PC-9 (cell line): ENCODE results near the gene SIGLEC6. TPM values are rescaled to one million over a fixed set of nuclear protein-coding genes. Genes with fewer than 3 reads are reported as not detected.

Source experiments
- BruUV-seq: library from RNA; stranded (reverse); fragments of 400-500 nt; replicated peaks from 2 replicates; lab custom pipeline; 2021; lab: Mats Ljungman, UMichigan
- CTCF ChIA-PET: fragments of 300-600 bp; sonication (Branson Sonifier 250); formaldehyde crosslinking; loops from one replicate; lab custom pipeline; 2022; ENCODE audit warnings: antibody characterized with exemption; lab: Charles Lee
- POLR2A ChIA-PET: fragments of 300-600 bp; sonication (Branson Sonifier 250); formaldehyde crosslinking; loops from one replicate; lab custom pipeline; 2022; ENCODE audit warnings: antibody characterized with exemption; ENCODE audit not compliant: unreplicated experiment; lab: Charles Lee
- DNase-seq, 2 experiments: peaks; one replicate each; pipeline versions ENCODE4 v3.0.0 to v3.0.0-alpha.2; 2015 to 2022; ENCODE audit warnings: mixed read lengths in 1 of 2
- H2AFZ ChIP-seq: fragments of 200-600 bp; sonication (generic); 2 replicates; pipeline ENCODE4 v1.8.1; 2017; ENCODE audit warnings: antibody characterized with exemption
- H3F3A ChIP-seq: fragments of 200-600 bp; sonication (generic); 2 replicates; pipeline ENCODE4 v1.8.1; 2017; ENCODE audit warnings: antibody characterized with exemption, mild to moderate bottlenecking, low read depth; ENCODE audit not compliant: insufficient read depth
- H3K27ac ChIP-seq: fragments of 200-600 bp; sonication (generic); 2 replicates; pipeline ENCODE4 v1.6.1; 2016; ENCODE audit warnings: mixed run types
- H3K27me3 ChIP-seq: fragments of 200-600 bp; sonication (generic); 2 replicates; pipeline ENCODE4 v1.6.1; 2016; ENCODE audit warnings: low read depth, mixed run types; ENCODE audit not compliant: insufficient read depth
- H3K36me3 ChIP-seq: fragments of 200-600 bp; sonication (generic); 2 replicates; pipeline ENCODE4 v1.6.1; 2016; ENCODE audit warnings: low read depth, mixed run types
- H3K4me1 ChIP-seq: fragments of 200-600 bp; sonication (generic); replicated peaks from 2 replicates; pipeline ENCODE4 v1.6.1; 2016; ENCODE audit warnings: mixed run types; ENCODE audit not compliant: insufficient read depth
- H3K4me2 ChIP-seq: fragments of 200-600 bp; sonication (generic); 2 replicates; pipeline ENCODE4 v1.6.1; 2017; ENCODE audit warnings: mixed run types
- H3K4me3 ChIP-seq: fragments of 200-600 bp; sonication (generic); 2 replicates; pipeline ENCODE4 v1.6.1; 2016; ENCODE audit warnings: mixed run types
- H3K79me2 ChIP-seq: fragments of 200-600 bp; sonication (generic); 2 replicates; pipeline ENCODE4 v1.6.1; 2017; ENCODE audit warnings: low read depth, mixed run types
- H3K9me2 ChIP-seq: fragments of 200-600 bp; sonication (generic); 2 replicates; pipeline ENCODE4 v1.8.1; 2017; ENCODE audit warnings: mild to moderate bottlenecking; ENCODE audit not compliant: insufficient read depth
- H3K9me3 ChIP-seq: fragments of 200-600 bp; sonication (generic); 2 replicates; pipeline ENCODE4 v1.8.1; 2016; ENCODE audit warnings: low read depth; ENCODE audit not compliant: insufficient read depth
- H4K20me1 ChIP-seq: fragments of 200-600 bp; sonication (generic); 2 replicates; pipeline ENCODE4 v1.8.1; 2017; ENCODE audit not compliant: insufficient read depth
- CTCF ChIP-seq: fragments of 200-600 bp; sonication (generic); conservative IDR thresholded peaks from 2 replicates; pipeline ENCODE4 v1.6.1; 2017; ENCODE audit warnings: mixed run types, antibody characterized with exemption, mild to moderate bottlenecking, moderate library complexity
- EZH2 ChIP-seq: fragments of 200-600 bp; sonication (generic); IDR thresholded peaks from 2 replicates; pipeline ENCODE4 v1.8.0; 2017; ENCODE audit warnings: antibody characterized with exemption, low read depth
- intact Hi-C: fragments of 100-400 bp; cut with micrococcal nuclease; formaldehyde crosslinking; loops from one replicate; pipeline ENCODE4 v1.10.0; 2022; ENCODE audit not compliant: unreplicated experiment
- total RNA-seq: library from RNA; stranded (reverse); gene quantifications from 2 replicates; pipeline ENCODE4 v1.2.3, GENCODE V29; 2021

The SIGLEC6 gene
- total RNA-seq, 1 experiment from 2014 or later, result not detected

GRCh38 chr19:51566489-51567100 is 35.1 kb upstream of the SIGLEC6 start:
- ChIA-PET POLR2A (no interaction called here), CTCF (no interaction called here)
- Histone ChIP-seq H3K9me3 (no peaks in the 10 kb centered on the region), H3K4me3 (no peak overlapping the region), H3K4me1 (peaks cover 6% of the 10 kb centered on the region; the same call in 1 of the 2 replicates), H3K27me3 (peaks cover 60% of the 10 kb centered on the region), H3K4me2 (no peak overlapping the region), H3K27ac (no peak overlapping the region), H3K79me2 (no peaks in the 10 kb centered on the region), H3K9me2 (no peaks in the 10 kb centered on the region), H3K36me3 (no peaks in the 10 kb centered on the region), H2AFZ (no peak overlapping the region), H3F3A (no peaks in the 10 kb centered on the region), H4K20me1 (no peaks in the 10 kb centered on the region)
- TF ChIP-seq EZH2, result no peak
- TF ChIP-seq CTCF, result no peak
- intact Hi-C loops, result no loop called here
- BruUV-seq, result no TSS peak
- no peak for DNase-seq

- Histone ChIP-seq H3K79me2 (no peaks in the 10 kb centered on the region), H3F3A (no peaks in the 10 kb centered on the region), H3K4me3 (no peak overlapping the region), H3K27ac (no peak overlapping the region), H3K4me1 (peaks cover 3% of the 10 kb centered on the region; the same call in 1 of the 2 replicates), H3K9me3 (no peaks in the 10 kb centered on the region), H2AFZ (no peak overlapping the region), H4K20me1 (no peaks in the 10 kb centered on the region), H3K36me3 (no peaks in the 10 kb centered on the region), H3K4me2 (no peak overlapping the region), H3K9me2 (no peaks in the 10 kb centered on the region), H3K27me3 (peaks cover 62% of the 10 kb centered on the region)
- DNase-seq, result no peak
- ChIA-PET CTCF (no interaction called here), POLR2A (no interaction called here)
- intact Hi-C loops, result no loop called here
- no TSS peak for BruUV-seq
- TF ChIP-seq CTCF (no peak), EZH2 (no peak)
These were observed 34.1 kb upstream of the SIGLEC6 start for GRCh38 chr19:51565583-51565982.

GRCh38 chr19:51564791-51565190 is 33.3 kb upstream of the SIGLEC6 start:
- intact Hi-C loops, result no loop called here
- CTCF ChIA-PET, result no interaction called here
- DNase-seq, result no peak

More at GRCh38 chr19:51564791-51565190, 33.3 kb upstream of the SIGLEC6 start:
- Histone ChIP-seq H4K20me1 (no peaks in the 10 kb centered on the region), H3K4me2 (no peak overlapping the region), H2AFZ (no peak overlapping the region), H3K9me2 (no peaks in the 10 kb centered on the region), H3K4me3 (no peak overlapping the region), H3K27ac (no peak overlapping the region), H3K79me2 (no peaks in the 10 kb centered on the region), H3F3A (no peaks in the 10 kb centered on the region), H3K9me3 (no peaks in the 10 kb centered on the region), H3K27me3 (peaks cover 62% of the 10 kb centered on the region), H3K36me3 (no peaks in the 10 kb centered on the region), H3K4me1 (no peaks in the 10 kb centered on the region)
- POLR2A ChIA-PET, result no interaction called here
- no TSS peak for BruUV-seq
- TF ChIP-seq CTCF, result no peak
- no peak for TF ChIP-seq EZH2
